Globus pallidus (tissue), 1 donor: ENCODE data around the gene P2RX6.
A peak's percentile ranks its signal among the peaks of the same experiment; 100 is the strongest.
"Not testable (repeated sequence)": the region's sequence is repeated elsewhere in the genome, so short reads cannot be mapped to it uniquely, and the experiment has no call there.

Experiments used
- DNase-seq: peaks from one replicate; pipeline ENCODE4 v3.0.0-alpha.2; 2015; ENCODE audit warnings: low spot score

P2RX6 gene

GRCh38 chr22:21031545-21032036, 16.6 kb downstream of the P2RX6 start:
- no peak for DNase-seq

GRCh38 chr22:21032037-21032867, 17.3 kb downstream of the P2RX6 start, which contains the start of gene SLC7A4:
Gene SLC7A4 (minus strand): TSS chr22:21032561. CDS start chr22:21031812, 749 bp downstream.
- no peak for DNase-seq

- DNase-seq, result no peak
Observed at GRCh38 chr22:21032868-21033688, 18.1 kb downstream of the P2RX6 start.

- DNase-seq, result no peak
Observed at GRCh38 chr22:21033895-21034294, 18.9 kb downstream of the P2RX6 start.

- DNase-seq, result no peak
Observed at GRCh38 chr22:21034989-21035388, 20.0 kb downstream of the P2RX6 start.

- DNase-seq, result no peak
Observed at GRCh38 chr22:21038405-21038804, 23.4 kb downstream of the P2RX6 start.

GRCh38 chr22:21039158-21039557, 24.2 kb downstream of the P2RX6 start:
- not testable (repeated sequence) for DNase-seq

GRCh38 chr22:21041937-21042336, 27.0 kb downstream of the P2RX6 start:
- no peak for DNase-seq

- DNase-seq, result no peak
Observed at GRCh38 chr22:21042978-21043859, 28.3 kb downstream of the P2RX6 start.

GRCh38 chr22:21043860-21044535, 29.0 kb downstream of the P2RX6 start:
- no peak for DNase-seq

GRCh38 chr22:21044931-21045584, 30.1 kb downstream of the P2RX6 start:
- no peak for DNase-seq

GRCh38 chr22:21045585-21046294, 30.8 kb downstream of the P2RX6 start, which contains the start of gene LRRC74B:
Gene LRRC74B (plus strand): TSS chr22:21045946. CDS start chr22:21045987, 41 bp downstream.
- DNase-seq, result peak; percentile 80

GRCh38 chr22:21047035-21047661, 32.2 kb downstream of the P2RX6 start:
- DNase-seq, result no peak

- no peak for DNase-seq
Observed at GRCh38 chr22:21047730-21048129, 32.8 kb downstream of the P2RX6 start.

- DNase-seq, result not testable (repeated sequence)
Observed at GRCh38 chr22:21048448-21048847, 33.5 kb downstream of the P2RX6 start.

GRCh38 chr22:21048965-21049364, 34.0 kb downstream of the P2RX6 start:
- DNase-seq, result not testable (repeated sequence)

GRCh38 chr22:21051145-21051830, 36.3 kb downstream of the P2RX6 start:
- DNase-seq, result no peak

- DNase-seq, result no peak
Observed at GRCh38 chr22:21051831-21052400, 37.0 kb downstream of the P2RX6 start.
